Measurements from ENCODE around the gene ACSL4. TPM values are rescaled to one million over a fixed set of nuclear protein-coding genes. Genes with fewer than 3 reads are reported as not detected.

ACSL4 gene
- total RNA-seq, 2 donors from 2014 or later = 44.3 to 48.1 TPM

- Mint-ChIP-seq H3K4me3 (no peak overlapping the region), H3K4me1 (ENCODE audit: low read depth) (no peaks in the 10 kb centered on the region), H3K36me3 (ENCODE audit: insufficient read depth in 2 of 2) (peaks cover 3 to 4% of the 10 kb centered on the region in 2 donors), H3K9me3 (peaks cover 0 to 10% of the 10 kb centered on the region in 2 donors), H3K27ac (no peak overlapping the region), H3K27me3 (ENCODE audit: low read depth) (peaks cover 70% of the 10 kb centered on the region)
- ATAC-seq (replicated peaks in 1 of 2) (no peak), DNase-seq (no peak)
Measured at GRCh38 chrX:109601486-109601885, 131.6 kb downstream of the ACSL4 start.

GRCh38 chrX:109600237-109600651, 132.8 kb downstream of the ACSL4 start:
- Mint-ChIP-seq H3K4me3 (no peak overlapping the region), H3K27ac (no peak overlapping the region), H3K9me3 (no peaks in the 10 kb centered on the region), H3K27me3 (ENCODE audit: low read depth) (peaks cover 58% of the 10 kb centered on the region), H3K36me3 (ENCODE audit: insufficient read depth in 2 of 2) (peaks cover 0 to 4% of the 10 kb centered on the region in 2 donors), H3K4me1 (ENCODE audit: low read depth) (no peaks in the 10 kb centered on the region)
- ATAC-seq (replicated peaks in 1 of 2) (no peak), DNase-seq (no peak)

GRCh38 chrX:109596015-109596414, 137.0 kb downstream of the ACSL4 start:
- Mint-ChIP-seq H3K9me3 (no peaks in the 10 kb centered on the region), H3K4me1 (ENCODE audit: low read depth) (no peaks in the 10 kb centered on the region), H3K4me3 (no peak overlapping the region), H3K27me3 (ENCODE audit: low read depth) (peaks cover 19% of the 10 kb centered on the region), H3K36me3 (ENCODE audit: insufficient read depth in 2 of 2) (no peaks in the 10 kb centered on the region), H3K27ac (no peak overlapping the region)
- no peak for ATAC-seq (replicated peaks in 1 of 2)
- no peak for DNase-seq

Other genes with a start within 250 kb of the ACSL4 start
- 10 to 100 TPM; 10.2 to 14.9 TPM for gene NXT2, start 196.4 kb downstream of the ACSL4 start, total RNA-seq
- gene KCNE5, start 108.1 kb downstream of the ACSL4 start, total RNA-seq = under 1 TPM; 0.16 to 0.26 TPM

All from activated T-cell treated with anti-CD3 and anti-CD28 coated beads, Interleukin-2, amount 50 U/mL, for 72 hours (primary cell).